ENCODE data around the gene TNFAIP3.

Gene TNFAIP3

GRCh38 chr6:137926207-137926731 is 59.2 kb downstream of the TNFAIP3 start:
- DNase-seq, result peak; percentile 48 to 61

- no peak for DNase-seq
Observed at GRCh38 chr6:137926985-137927384, 59.9 kb downstream of the TNFAIP3 start.

- DNase-seq, result peak; percentile 83 to 84
Observed at GRCh38 chr6:137927777-137928218, 60.7 kb downstream of the TNFAIP3 start.

- DNase-seq, result peak; percentile 51 to 61
Observed at GRCh38 chr6:137928286-137928685, 61.2 kb downstream of the TNFAIP3 start.

GRCh38 chr6:137931849-137932465 is 64.9 kb downstream of the TNFAIP3 start:
- no peak for DNase-seq
